Measurements from ENCODE around the gene KCNG2. TPM values are rescaled to one million over a fixed set of nuclear protein-coding genes. Genes with fewer than 3 reads are reported as not detected.
A peak's percentile ranks its signal among the peaks of the same experiment; 100 is the strongest.
"Not testable (repeated sequence)": the region's sequence is repeated elsewhere in the genome, so short reads cannot be mapped to it uniquely, and the experiment has no call there.

The KCNG2 gene
- total RNA-seq, 4 donors from 2014 or later, result 0.60 to 0.84 (median 0.78) TPM; not detected in 1

DNA sequence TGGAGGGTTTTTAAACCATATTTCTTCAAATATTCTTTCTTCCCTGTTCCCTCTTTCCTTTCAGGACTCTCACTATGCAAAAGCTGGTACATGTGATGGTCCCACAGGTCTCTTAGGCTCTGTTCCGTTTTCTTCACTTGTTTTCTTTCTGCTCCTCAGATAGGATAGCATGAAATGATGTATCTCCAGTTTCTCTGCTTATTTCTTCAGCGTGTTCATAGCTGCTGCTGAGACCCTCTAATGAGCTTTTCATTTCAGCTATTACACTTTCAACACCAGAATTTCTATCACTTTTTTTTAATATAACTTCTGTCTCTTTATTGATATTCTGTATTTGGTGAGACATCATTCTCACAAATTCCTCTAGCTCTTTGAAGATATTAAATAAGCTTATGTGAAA is 63.9 kb downstream of the KCNG2 start:
- Histone ChIP-seq H3K36me3 (no peaks in the 10 kb centered on the region), H3K9me3 (peaks cover 0 to 32% (median 0%) of the 10 kb centered on the region in 4 donors), H3K4me1 (peaks cover 0 to 10% (median under 1%) of the 10 kb centered on the region in 4 donors), H3K4me3 (no peak overlapping the region), H3K27ac (no peak overlapping the region), H3K27me3 (no peaks in the 10 kb centered on the region)
- 77 to 80% methylated on average over 2 of the region's 2 CpGs for WGBS, 2 donors
- DNase-seq (ENCODE audit: low spot score in 2 of 2), result no peak
- no peak for TF ChIP-seq POLR2A (IDR thresholded peaks at IDR 0.05)
- no peak for TF ChIP-seq EP300 (IDR thresholded peaks at IDR 0.05)
- no peak for TF ChIP-seq CTCF (IDR thresholded peaks at IDR 0.05)

GRCh38 chr18:79862562-79862961 is 64.8 kb downstream of the KCNG2 start:
- H3K9me3 ChIP-seq, result peaks cover 0 to 33% (median 0%) of the 10 kb centered on the region in 4 donors
- H3K4me3 ChIP-seq, result no peak overlapping the region
- no peaks in the 10 kb centered on the region for H3K36me3 ChIP-seq
- no peak for TF ChIP-seq EP300 (IDR thresholded peaks at IDR 0.05)
- no peak for TF ChIP-seq POLR2A (IDR thresholded peaks at IDR 0.05)
- TF ChIP-seq CTCF (IDR thresholded peaks at IDR 0.05), result no peak
- H3K27me3 ChIP-seq, result no peaks in the 10 kb centered on the region
- H3K4me1 ChIP-seq, result peaks cover 0 to 1% (median 0%) of the 10 kb centered on the region in 4 donors
- DNase-seq (ENCODE audit: low spot score in 2 of 2), result no peak
- H3K27ac ChIP-seq, result no peak overlapping the region
- WGBS, 2 donors, result 93 to 94% methylated on average over 15 of the region's 15 CpGs

- H3K36me3 ChIP-seq, result no peaks in the 10 kb centered on the region
- 71 to 74% methylated on average over 66 to 89 of the region's 102 CpGs for WGBS, 2 donors
- no peak for TF ChIP-seq EP300 (IDR thresholded peaks at IDR 0.05)
- TF ChIP-seq POLR2A (IDR thresholded peaks at IDR 0.05), result no peak
- no peak for TF ChIP-seq CTCF (IDR thresholded peaks at IDR 0.05)
- no peak overlapping the region for H3K27ac ChIP-seq
- no peak overlapping the region for H3K4me3 ChIP-seq
- no peaks in the 10 kb centered on the region for H3K27me3 ChIP-seq
- no peaks in the 10 kb centered on the region for H3K4me1 ChIP-seq
- DNase-seq (ENCODE audit: low spot score in 2 of 2), result no peak
- peaks cover 0 to 41% (median 0%) of the 10 kb centered on the region in 4 donors for H3K9me3 ChIP-seq
Observed at GRCh38 chr18:79863161-79864005, 65.6 kb downstream of the KCNG2 start.

DNA sequence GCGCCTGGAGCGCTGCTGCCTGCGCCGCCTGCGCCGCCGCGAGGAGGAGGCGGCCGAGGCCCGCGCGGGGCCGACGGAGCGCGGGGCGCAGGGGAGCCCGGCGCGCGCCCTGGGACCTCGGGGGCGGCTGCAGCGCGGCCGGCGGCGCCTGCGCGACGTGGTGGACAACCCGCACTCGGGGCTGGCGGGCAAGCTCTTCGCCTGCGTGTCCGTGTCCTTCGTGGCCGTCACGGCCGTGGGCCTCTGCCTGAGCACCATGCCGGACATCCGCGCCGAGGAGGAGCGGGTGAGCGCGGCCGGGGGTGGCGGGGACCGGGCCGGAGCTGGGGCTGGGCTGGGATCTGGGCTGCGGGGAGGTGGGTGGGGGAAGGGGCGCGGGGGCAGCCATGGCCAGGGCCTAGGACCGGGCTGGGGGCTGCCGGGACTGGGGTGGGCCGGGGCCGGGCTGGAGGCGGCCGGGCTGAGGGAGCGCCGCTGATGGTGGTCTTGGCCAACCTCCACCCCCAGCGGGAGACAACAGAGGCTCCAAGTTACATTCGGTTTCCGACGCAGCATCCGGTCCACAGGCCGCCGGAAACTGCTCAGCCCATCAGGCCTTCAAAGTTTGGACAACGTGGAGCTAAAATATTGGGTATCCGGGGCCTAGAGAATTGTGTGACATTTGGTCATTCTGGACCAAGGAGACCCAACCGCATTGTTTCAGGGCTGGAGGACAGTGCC is 66.4 kb downstream of the KCNG2 start:
- TF ChIP-seq EP300 (IDR thresholded peaks at IDR 0.05) (no peak), POLR2A (IDR thresholded peaks at IDR 0.05) (no peak), CTCF (IDR thresholded peaks at IDR 0.05) (no peak)
- H3K4me1 ChIP-seq, result no peaks in the 10 kb centered on the region
- no peak overlapping the region for H3K27ac ChIP-seq
- no peaks in the 10 kb centered on the region for H3K27me3 ChIP-seq
- no peaks in the 10 kb centered on the region for H3K36me3 ChIP-seq
- H3K4me3 ChIP-seq, result no peak overlapping the region
- 72 to 79% methylated on average over 52 to 74 of the region's 74 CpGs for WGBS, 2 donors
- peak in 1 of 2 donors; percentile 10 for DNase-seq (ENCODE audit: low spot score in 2 of 2)
- H3K9me3 ChIP-seq, result peaks cover 0 to 48% (median 0%) of the 10 kb centered on the region in 4 donors

GRCh38 chr18:79864955-79865354 is 67.2 kb downstream of the KCNG2 start:
- not testable (repeated sequence) for H3K4me1 ChIP-seq, H3K27ac ChIP-seq, H3K27me3 ChIP-seq, H3K4me3 ChIP-seq, H3K36me3 ChIP-seq
- WGBS, 2 donors, result 94 to 95% methylated on average over 4 of the region's 4 CpGs
- DNase-seq (ENCODE audit: low spot score in 2 of 2), result peak in 1 of 2 donors; percentile 4
- H3K9me3 ChIP-seq, result peaks cover 0 to 49% (median 0%) of the 10 kb centered on the region in 4 donors

DNA sequence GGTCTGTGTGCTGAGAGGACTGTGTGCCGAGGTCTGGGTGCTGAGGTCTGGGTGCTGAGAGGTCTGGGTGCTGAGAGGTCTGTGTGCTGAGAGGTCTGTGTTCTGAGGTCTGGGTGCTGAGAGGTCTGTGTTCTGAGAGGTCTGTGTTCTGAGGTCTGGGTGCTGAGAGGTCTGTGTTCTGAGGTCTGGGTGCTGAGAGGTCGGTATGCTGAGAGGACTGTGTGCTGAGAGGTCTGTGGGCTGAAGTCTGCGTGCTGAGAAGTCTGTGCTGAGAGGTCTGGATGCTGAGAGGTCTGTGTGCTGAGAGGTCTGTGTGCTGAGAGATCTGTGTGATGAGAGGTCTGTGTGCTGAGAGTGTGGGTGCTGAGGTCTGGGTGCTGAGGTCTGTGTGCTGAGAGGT is 68.2 kb downstream of the KCNG2 start:
- not testable (repeated sequence) for DNase-seq (ENCODE audit: low spot score in 2 of 2); H3K4me3 ChIP-seq; H3K27me3 ChIP-seq; H3K36me3 ChIP-seq; H3K27ac ChIP-seq; H3K4me1 ChIP-seq
- WGBS, 2 donors, result 65 to 79% methylated on average over 3 of the region's 3 CpGs
- H3K9me3 ChIP-seq, result peaks cover 0 to 45% (median 0%) of the 10 kb centered on the region in 4 donors

Measured in tibial nerve (tissue), 4 donors.